Mesothelial cell of epicardium (in vitro differentiated cells): ENCODE measurements around the gene COL15A1. TPM values are rescaled to one million over a fixed set of nuclear protein-coding genes. Genes with fewer than 3 reads are reported as not detected.

Source experiments
- DNase-seq, 2 experiments: peaks; one replicate each; pipeline ENCODE4 v3.0.0; 2021; ENCODE audit warnings: low spot score in 2 of 2; ENCODE audit not compliant: unreplicated experiment in 2 of 2
- H3K27ac Mint-ChIP-seq: 2 replicates; pipeline ENCODE4 v1.8.0; 2021; ENCODE audit warnings: mixed read lengths
- H3K27me3 Mint-ChIP-seq: 2 replicates; pipeline ENCODE4 v1.8.0; 2021; ENCODE audit warnings: low read depth, mixed read lengths
- H3K36me3 Mint-ChIP-seq: 2 replicates; pipeline ENCODE4 v1.8.0; 2021; ENCODE audit warnings: mixed read lengths
- H3K4me1 Mint-ChIP-seq: 2 replicates; pipeline ENCODE4 v1.8.0; 2021; ENCODE audit warnings: mixed read lengths
- H3K4me3 Mint-ChIP-seq: 2 replicates; pipeline ENCODE4 v1.8.0; 2021; ENCODE audit warnings: mild to moderate bottlenecking, moderate library complexity, mixed read lengths
- H3K9me3 Mint-ChIP-seq: 2 replicates; pipeline ENCODE4 v1.8.0; 2021; ENCODE audit warnings: mixed read lengths
- CTCF ChIP-seq: fragments of 200-600 bp; sonication (generic); IDR thresholded peaks from one replicate; pipeline ENCODE4 v1.5.0; 2021; ENCODE audit warnings: antibody characterized with exemption; ENCODE audit not compliant: unreplicated experiment
- total RNA-seq: library from RNA; stranded (reverse); gene quantifications from 3 replicates; pipeline ENCODE4 v1.2.1, GENCODE V29; 2021

Gene COL15A1
- total RNA-seq, 1 donor from 2014 or later, result 50.1 TPM

- Mint-ChIP-seq H3K36me3 (no peaks in the 10 kb centered on the region), H3K4me3 (no peak overlapping the region), H3K27ac (no peak overlapping the region), H3K9me3 (peaks cover 3% of the 10 kb centered on the region), H3K27me3 (peaks cover 2% of the 10 kb centered on the region), H3K4me1 (peaks cover 3% of the 10 kb centered on the region)
- TF ChIP-seq CTCF, result no peak
- no peak for DNase-seq
Observed at GRCh38 chr9:98967680-98968079, 24.0 kb downstream of the COL15A1 start.

- Mint-ChIP-seq H3K4me3 (no peak overlapping the region), H3K27ac (no peak overlapping the region), H3K4me1 (no peaks in the 10 kb centered on the region), H3K27me3 (peaks cover 13% of the 10 kb centered on the region), H3K36me3 (no peaks in the 10 kb centered on the region), H3K9me3 (peaks cover 3% of the 10 kb centered on the region)
- TF ChIP-seq CTCF, result no peak
- no peak for DNase-seq
Observed at GRCh38 chr9:98968601-98969337, 25.1 kb downstream of the COL15A1 start.

GRCh38 chr9:98970532-98971041 is 26.9 kb downstream of the COL15A1 start:
- H3K27ac Mint-ChIP-seq, result no peak overlapping the region
- no peaks in the 10 kb centered on the region for H3K4me1 Mint-ChIP-seq
- no peaks in the 10 kb centered on the region for H3K36me3 Mint-ChIP-seq
- peaks cover 3% of the 10 kb centered on the region for H3K9me3 Mint-ChIP-seq
- no peak for DNase-seq
- H3K27me3 Mint-ChIP-seq, result peaks cover 24% of the 10 kb centered on the region
- H3K4me3 Mint-ChIP-seq, result no peak overlapping the region
- no peak for TF ChIP-seq CTCF

GRCh38 chr9:98971168-98971914 is 27.6 kb downstream of the COL15A1 start:
- Mint-ChIP-seq H3K27ac (no peak overlapping the region), H3K9me3 (peaks cover 3% of the 10 kb centered on the region), H3K36me3 (no peaks in the 10 kb centered on the region), H3K27me3 (peaks cover 32% of the 10 kb centered on the region), H3K4me1 (no peaks in the 10 kb centered on the region), H3K4me3 (no peak overlapping the region)
- no peak for DNase-seq
- no peak for TF ChIP-seq CTCF

GRCh38 chr9:98971915-98972223 is 28.2 kb downstream of the COL15A1 start:
- no peaks in the 10 kb centered on the region for H3K4me1 Mint-ChIP-seq
- TF ChIP-seq CTCF, result no peak
- no peaks in the 10 kb centered on the region for H3K36me3 Mint-ChIP-seq
- peaks cover 3% of the 10 kb centered on the region for H3K9me3 Mint-ChIP-seq
- no peak overlapping the region for H3K4me3 Mint-ChIP-seq
- H3K27me3 Mint-ChIP-seq, result peaks cover 35% of the 10 kb centered on the region
- no peak overlapping the region for H3K27ac Mint-ChIP-seq
- no peak for DNase-seq
